ENCODE data around the gene LYZL1. TPM values are rescaled to one million over a fixed set of nuclear protein-coding genes. Genes with fewer than 3 reads are reported as not detected.
A peak's percentile ranks its signal among the peaks of the same experiment; 100 is the strongest.
"Not testable (repeated sequence)": the region's sequence is repeated elsewhere in the genome, so short reads cannot be mapped to it uniquely, and the experiment has no call there.

The LYZL1 gene
- total RNA-seq, 2 donors from 2014 or later = not detected

- H3K9me3 Mint-ChIP-seq = no peaks in the 10 kb centered on the region
- no peaks in the 10 kb centered on the region for H3K36me3 Mint-ChIP-seq
- ATAC-seq (no peak), DNase-seq (ENCODE audit: low spot score in 2 of 2) (no peak)
- no peak overlapping the region for H3K27ac Mint-ChIP-seq
These were observed 43.3 kb downstream of the LYZL1 start for GRCh38 chr10:29332061-29332760.

GRCh38 chr10:29332761-29333148 lies 43.9 kb downstream of the LYZL1 start:
- no peaks in the 10 kb centered on the region for H3K9me3 Mint-ChIP-seq

GRCh38 chr10:29337526-29337925 lies 48.7 kb downstream of the LYZL1 start:
- DNase-seq (ENCODE audit: low spot score in 2 of 2); H3K36me3 Mint-ChIP-seq; H3K27ac Mint-ChIP-seq; ATAC-seq; H3K9me3 Mint-ChIP-seq: not testable (repeated sequence)

More at GRCh38 chr10:29332761-29333148, 43.9 kb downstream of the LYZL1 start:
- Mint-ChIP-seq H3K27ac (no peak overlapping the region), H3K36me3 (no peaks in the 10 kb centered on the region)
- ATAC-seq = no peak
- DNase-seq (ENCODE audit: low spot score in 2 of 2) = no peak

GRCh38 chr10:29343607-29344038 lies 54.8 kb downstream of the LYZL1 start:
- H3K36me3 Mint-ChIP-seq = no peaks in the 10 kb centered on the region
- ATAC-seq (peak in 1 of 2 donors; percentile 56), DNase-seq (ENCODE audit: low spot score in 2 of 2) (no peak)
- H3K27ac Mint-ChIP-seq = no peak overlapping the region
- peaks cover 4 to 8% of the 10 kb centered on the region in 2 donors for H3K9me3 Mint-ChIP-seq

- DNase-seq (ENCODE audit: low spot score in 2 of 2) (no peak), ATAC-seq (peak in 1 of 2 donors; percentile 14)
- Mint-ChIP-seq H3K9me3 (peaks cover 4 to 8% of the 10 kb centered on the region in 2 donors), H3K27ac (no peak overlapping the region), H3K36me3 (no peaks in the 10 kb centered on the region)
These were observed 55.4 kb downstream of the LYZL1 start for GRCh38 chr10:29344073-29344820.

GRCh38 chr10:29345144-29345909 lies 56.5 kb downstream of the LYZL1 start:
- no peak for ATAC-seq
- no peaks in the 10 kb centered on the region for H3K36me3 Mint-ChIP-seq
- peaks cover 4 to 8% of the 10 kb centered on the region in 2 donors for H3K9me3 Mint-ChIP-seq
- DNase-seq (ENCODE audit: low spot score in 2 of 2) = no peak
- no peak overlapping the region for H3K27ac Mint-ChIP-seq

- ATAC-seq = no peak
These were observed 57.0 kb downstream of the LYZL1 start for GRCh38 chr10:29345910-29346209.

GRCh38 chr10:29346296-29347001 lies 57.6 kb downstream of the LYZL1 start:
- no peaks in the 10 kb centered on the region for H3K36me3 Mint-ChIP-seq
- no peak overlapping the region for H3K27ac Mint-ChIP-seq
- H3K9me3 Mint-ChIP-seq = peaks cover 4 to 8% of the 10 kb centered on the region in 2 donors
- ATAC-seq (no peak), DNase-seq (ENCODE audit: low spot score in 2 of 2) (no peak)

More at GRCh38 chr10:29345910-29346209, 57.0 kb downstream of the LYZL1 start:
- H3K27ac Mint-ChIP-seq = no peak overlapping the region
- DNase-seq (ENCODE audit: low spot score in 2 of 2) = no peak
- H3K9me3 Mint-ChIP-seq = peaks cover 4 to 8% of the 10 kb centered on the region in 2 donors
- no peaks in the 10 kb centered on the region for H3K36me3 Mint-ChIP-seq

GRCh38 chr10:29348836-29349235 lies 60.0 kb downstream of the LYZL1 start:
- ATAC-seq (no peak), DNase-seq (ENCODE audit: low spot score in 2 of 2) (no peak)
- no peaks in the 10 kb centered on the region for H3K36me3 Mint-ChIP-seq
- H3K27ac Mint-ChIP-seq = no peak overlapping the region
- H3K9me3 Mint-ChIP-seq = no peaks in the 10 kb centered on the region

- ATAC-seq (no peak), DNase-seq (ENCODE audit: low spot score in 2 of 2) (no peak)
- Mint-ChIP-seq H3K9me3 (no peaks in the 10 kb centered on the region), H3K36me3 (no peaks in the 10 kb centered on the region), H3K27ac (no peak overlapping the region)
These were observed 64.4 kb downstream of the LYZL1 start for GRCh38 chr10:29353305-29353704.

- DNase-seq (ENCODE audit: low spot score in 2 of 2) (no peak), ATAC-seq (no peak)
- H3K27ac Mint-ChIP-seq = no peak overlapping the region
- no peaks in the 10 kb centered on the region for H3K9me3 Mint-ChIP-seq
- H3K36me3 Mint-ChIP-seq = no peaks in the 10 kb centered on the region
These were observed 65.2 kb downstream of the LYZL1 start for GRCh38 chr10:29353887-29354561.

- no peak overlapping the region for H3K27ac Mint-ChIP-seq
- no peaks in the 10 kb centered on the region for H3K36me3 Mint-ChIP-seq
- ATAC-seq (no peak), DNase-seq (ENCODE audit: low spot score in 2 of 2) (no peak)
- H3K9me3 Mint-ChIP-seq = no peaks in the 10 kb centered on the region
These were observed 66.6 kb downstream of the LYZL1 start for GRCh38 chr10:29355411-29355991.

GRCh38 chr10:29356931-29357330 lies 68.1 kb downstream of the LYZL1 start:
- ATAC-seq = no peak
- H3K27ac Mint-ChIP-seq = no peak overlapping the region
- DNase-seq (ENCODE audit: low spot score in 2 of 2) = no peak
- H3K36me3 Mint-ChIP-seq = no peaks in the 10 kb centered on the region
- no peaks in the 10 kb centered on the region for H3K9me3 Mint-ChIP-seq

GRCh38 chr10:29358010-29358616 lies 69.2 kb downstream of the LYZL1 start:
- no peaks in the 10 kb centered on the region for H3K9me3 Mint-ChIP-seq
- H3K36me3 Mint-ChIP-seq = no peaks in the 10 kb centered on the region
- ATAC-seq (no peak), DNase-seq (ENCODE audit: low spot score in 2 of 2) (no peak)
- no peak overlapping the region for H3K27ac Mint-ChIP-seq

- H3K27ac Mint-ChIP-seq; DNase-seq (ENCODE audit: low spot score in 2 of 2); ATAC-seq; H3K36me3 Mint-ChIP-seq; H3K9me3 Mint-ChIP-seq: not testable (repeated sequence)
These were observed 71.5 kb downstream of the LYZL1 start for GRCh38 chr10:29360215-29360853.
